SK-N-SH treated with all-trans-retinoic acid at 6 μM for 48 hours (cell line): ENCODE results near the gene OSBPL9.

ENCODE experiments used
- CREB5 ChIP-seq: fragments of 250-450 bp; sonication (Bioruptor Pico); IDR thresholded peaks from 2 replicates; pipeline ENCODE4 v1.5.1; 2020; ENCODE audit warnings: low read depth, mild to moderate bottlenecking, moderate library complexity
- PATZ1 ChIP-seq: fragments of 250-450 bp; sonication (Bioruptor Pico); IDR thresholded peaks from 2 replicates; pipeline ENCODE4 v1.8.0; 2020; ENCODE audit warnings: mild to moderate bottlenecking, moderate library complexity, borderline replicate concordance
- POU6F1 ChIP-seq: fragments of 250-450 bp; sonication (Bioruptor Pico); IDR thresholded peaks from 2 replicates; pipeline ENCODE4 v1.8.0; 2021; ENCODE audit warnings: low read depth, mild to moderate bottlenecking, moderate library complexity, borderline replicate concordance
- TCF4 ChIP-seq: fragments of 250-450 bp; sonication (Bioruptor Pico); IDR thresholded peaks from 2 replicates; pipeline ENCODE4 v1.8.0; 2021; ENCODE audit warnings: mild to moderate bottlenecking, moderate library complexity, borderline replicate concordance
- ZFP3 ChIP-seq: fragments of 250-450 bp; sonication (Bioruptor Pico); IDR thresholded peaks from 2 replicates; pipeline ENCODE4 v1.5.0; 2020; ENCODE audit warnings: mild to moderate bottlenecking, moderate library complexity
- ZFP30 ChIP-seq: fragments of 450-650 bp; formaldehyde crosslinking; IDR thresholded peaks from 2 replicates; pipeline ENCODE4 v1.5.0; 2022; ENCODE audit warnings: mild to moderate bottlenecking, moderate library complexity

- TF ChIP-seq TCF4 (no peak), ZFP3 (CRISPR knock-in tag) (no peak), PATZ1 (CRISPR knock-in tag) (no peak), POU6F1 (CRISPR knock-in tag) (no peak), ZFP30 (CRISPR knock-in tag) (no peak), CREB5 (no peak)
Observed at GRCh38 chr1:51705035-51705434, 88.1 kb downstream of the OSBPL9 start.
